Erythroblast (primary cell): ENCODE measurements around the gene METRNL.

Source experiments
- GATA1 ChIP-seq: IDR thresholded peaks from 2 replicates; pipeline ENCODE4 v1.6.1; 2011; ENCODE audit warnings: low read depth, mild to moderate bottlenecking, control low read depth, low read length, moderate library complexity
- POLR2A ChIP-seq: IDR thresholded peaks from 2 replicates; pipeline ENCODE4 v1.6.1; 2011; ENCODE audit warnings: mild to moderate bottlenecking, low read length

- TF ChIP-seq POLR2A (no peak), GATA1 (no peak)
These were observed 36.9 kb downstream of the METRNL start for GRCh38 chr17:83116311-83116771.
